K562 (cell line): Measurements from ENCODE around the gene YPEL5. TPM values are rescaled to one million over a fixed set of nuclear protein-coding genes. Genes with fewer than 3 reads are reported as not detected.
A peak's percentile ranks its signal among the peaks of the same experiment; 100 is the strongest.

Experiments
- ATAC-seq: fragments of 200-7000 bp; cut with Tn5 transposase; 3 replicates; pipeline ENCODE4 v1.9.1; 2020; ENCODE audit warnings: moderate library complexity
- BruUV-seq: library from RNA; stranded (reverse); fragments of 400-500 nt; replicated peaks from 2 replicates; lab custom pipeline; 2021; lab: Mats Ljungman, UMichigan
- CTCF ChIA-PET: fragments of 300-600 bp; formaldehyde crosslinking; extraction: SDS; loops from one replicate; lab custom pipeline; 2021; ENCODE audit warnings: low intra/inter-chr PET ratio; lab: Yijun Ruan, JAX
- POLR2A ChIA-PET: fragments of 300-600, 350-650 bp; sonication (Branson Sonifier 250); formaldehyde crosslinking; extraction: SDS; loops from one replicate; lab custom pipeline; 2021; ENCODE audit warnings: antibody characterized with exemption, inconsistent platforms; lab: Yijun Ruan, JAX
- DNase-seq, 4 experiments: peaks; one replicate each; pipeline versions ENCODE4 v3.0.0 to v3.0.0-alpha.2; 2011 to 2018; ENCODE audit warnings: low spot score in 3 of 4, mixed read lengths in 3 of 4; ENCODE audit errors: extremely low read depth in 1 of 4
- FAIRE-seq: peaks from 2 replicates; lab custom pipeline; 2011; peaks lifted over from hg19 to GRCh38; lab: Jason Lieb, UNC
- H2AFZ ChIP-seq: 2 replicates; pipeline ENCODE4 v1.6.0; 2011; ENCODE audit warnings: low read depth, low read length, control low read depth, inconsistent platforms
- H3K27ac ChIP-seq: fragments of 200-600 bp; 3 replicates; pipeline ENCODE4 v1.8.0; 2011; ENCODE audit warnings: low read depth, mild to moderate bottlenecking, control low read depth, inconsistent platforms, low read length, moderate library complexity, mixed read lengths; ENCODE audit errors: extremely low read depth
- H3K27me3 ChIP-seq, 2 experiments: fragments of 300-600 bp in 1 of 2; 2 replicates in 1 of 2; 3 replicates in 1 of 2; pipeline versions ENCODE4 v1.6.0 to v1.8.0; 2011; ENCODE audit warnings: inconsistent platforms in 2 of 2, low read length in 2 of 2, mild to moderate bottlenecking in 1 of 2, mixed read lengths in 1 of 2, moderate library complexity in 1 of 2; ENCODE audit not compliant: control insufficient read depth in 2 of 2, insufficient read depth in 2 of 2
- H3K36me3 ChIP-seq: fragments of 300-600 bp; 3 replicates; pipeline ENCODE4 v1.8.0; 2011; ENCODE audit warnings: mild to moderate bottlenecking, low read length, inconsistent platforms; ENCODE audit not compliant: control insufficient read depth, insufficient read depth
- H3K4me1 ChIP-seq, 2 experiments: fragments of 200-600 bp in 1 of 2; replicated peaks in 1 of 2; 2 replicates in 1 of 2; 3 replicates in 1 of 2; pipeline versions ENCODE4 v1.5.1 to v1.8.0; 2011; ENCODE audit warnings: inconsistent platforms in 2 of 2, low read length in 2 of 2, mild to moderate bottlenecking in 1 of 2, mixed read lengths in 1 of 2, moderate library complexity in 1 of 2; ENCODE audit not compliant: control insufficient read depth in 2 of 2, insufficient read depth in 2 of 2
- H3K4me2 ChIP-seq: 2 replicates; pipeline ENCODE4 v1.6.1; 2011; ENCODE audit warnings: low read length, control low read depth, inconsistent platforms, mixed read lengths; ENCODE audit not compliant: insufficient read depth
- H3K4me3 ChIP-seq: fragments of 200-600 bp; sonication (generic), shearing (Covaris generic); 2 replicates; pipeline ENCODE4 v1.5.1; 2016; ENCODE audit warnings: control low read depth, inconsistent platforms
- H3K79me2 ChIP-seq: fragments of 200-600 bp; 3 replicates; pipeline ENCODE4 v1.8.0; 2011; ENCODE audit warnings: low read length, inconsistent platforms; ENCODE audit not compliant: control insufficient read depth, insufficient read depth
- H3K9ac ChIP-seq, 2 experiments: 2 replicates each; pipeline versions ENCODE4 v1.6.0 to v1.6.1; 2011; ENCODE audit warnings: low read depth in 2 of 2, low read length in 2 of 2, control low read depth in 1 of 2, inconsistent platforms in 1 of 2, mild to moderate bottlenecking in 1 of 2, mixed read lengths in 1 of 2; ENCODE audit not compliant: insufficient read depth in 1 of 2
- H3K9me1 ChIP-seq: one replicate; pipeline ENCODE4 v1.6.0; 2011; ENCODE audit warnings: inconsistent platforms, mild to moderate bottlenecking, low read length, moderate library complexity; ENCODE audit not compliant: control insufficient read depth, insufficient read depth
- H3K9me3 ChIP-seq: replicated peaks from 2 replicates; pipeline ENCODE4 v1.5.1; 2011; ENCODE audit warnings: low read depth, low read length, inconsistent platforms; ENCODE audit not compliant: control insufficient read depth, insufficient read depth
- H4K20me1 ChIP-seq: replicated peaks from 2 replicates; pipeline ENCODE4 v1.6.1; 2011; ENCODE audit warnings: low read length, inconsistent platforms, mixed read lengths; ENCODE audit not compliant: control insufficient read depth, insufficient read depth
- MEIS2 ChIP-seq: fragments of 450-650 bp; IDR thresholded peaks from 2 replicates; pipeline ENCODE4 v1.6.1; 2014; ENCODE audit warnings: mild to moderate bottlenecking; ENCODE audit not compliant: partially characterized antibody
- ZNF785 ChIP-seq: fragments of 250-450 bp; sonication (Bioruptor Pico); IDR thresholded peaks from 2 replicates; pipeline ENCODE4 v1.4.0; 2020; ENCODE audit warnings: mild to moderate bottlenecking
- WGBS: fragments of 100-300 bp; shearing (Covaris generic); methylation state at CpG from one replicate; pipeline ENCODE4 v1.1.6; 2016; ENCODE audit warnings: low coverage, mixed read lengths; ENCODE audit not compliant: insufficient coverage; ENCODE audit errors: missing lambda C conversion rate; 5-methylcytosine and 5-hydroxymethylcytosine counted together
- in situ Hi-C: fragments of 300-500 bp; cut with MboI; formaldehyde crosslinking; loops from 4 replicates; pipeline ENCODE4 v1.15.0; 2018; ENCODE audit warnings: inconsistent platforms, mixed read lengths
- intact Hi-C: fragments of 100-400 bp; cut with micrococcal nuclease; formaldehyde crosslinking; loops from 2 replicates; pipeline ENCODE4 v1.14.2; 2022
- polyA plus RNA-seq, 8 experiments: library from polyadenylated mRNA; depleted of rRNA in 4 of 8; stranded (reverse) in 5 of 8; unstranded in 3 of 8; fragments of >200 nt; fragmentation: Nextera tagmentation in 2 of 8; fragmentation: Illumina TruSeq in 1 of 8; extraction: Ambion mirVana in 2 of 8; extraction: Trizol in 1 of 8; gene quantifications; 2 replicates each; pipeline versions ENCODE4 v1.2.1 to v1.2.3, GENCODE V29; 2011 to 2014; ENCODE audit warnings: inconsistent platforms in 1 of 8, missing spikeins in 1 of 8
- total RNA-seq, 7 experiments: library from RNA; depleted of rRNA in 6 of 7; stranded (reverse); fragments of >200 nt in 6 of 7; fragmentation: Illumina TruSeq in 2 of 7; extraction: Trizol in 2 of 7; gene quantifications; 2 replicates each; pipeline versions ENCODE4 v1.2.1 to v1.2.3, GENCODE V29; 2011 to 2021; ENCODE audit warnings: low replicate concordance in 1 of 7
- TF ChIP-seq, protein P1 (sequence below), 2 experiments: fragments of 450-650 bp in 1 of 2; sonication (generic) in 1 of 2; formaldehyde crosslinking in 1 of 2; IDR thresholded peaks; 2 replicates each; pipeline versions ENCODE4 v1.7.1 to v1.9.0; 2016 to 2022; ENCODE audit warnings: inconsistent platforms in 1 of 2, mild to moderate bottlenecking in 1 of 2, missing genetic modification reagents in 1 of 2

Gene YPEL5
- total and polyA plus RNA-seq, 9 of the 15 experiments (the other 6 are each of a cell fraction or from before 2014, with no cell fraction given) = 5.4 to 34.4 (median 12.3) TPM

- 10% methylated on average over 8 of the region's 8 CpGs for WGBS
- TF ChIP-seq, protein P1, sequence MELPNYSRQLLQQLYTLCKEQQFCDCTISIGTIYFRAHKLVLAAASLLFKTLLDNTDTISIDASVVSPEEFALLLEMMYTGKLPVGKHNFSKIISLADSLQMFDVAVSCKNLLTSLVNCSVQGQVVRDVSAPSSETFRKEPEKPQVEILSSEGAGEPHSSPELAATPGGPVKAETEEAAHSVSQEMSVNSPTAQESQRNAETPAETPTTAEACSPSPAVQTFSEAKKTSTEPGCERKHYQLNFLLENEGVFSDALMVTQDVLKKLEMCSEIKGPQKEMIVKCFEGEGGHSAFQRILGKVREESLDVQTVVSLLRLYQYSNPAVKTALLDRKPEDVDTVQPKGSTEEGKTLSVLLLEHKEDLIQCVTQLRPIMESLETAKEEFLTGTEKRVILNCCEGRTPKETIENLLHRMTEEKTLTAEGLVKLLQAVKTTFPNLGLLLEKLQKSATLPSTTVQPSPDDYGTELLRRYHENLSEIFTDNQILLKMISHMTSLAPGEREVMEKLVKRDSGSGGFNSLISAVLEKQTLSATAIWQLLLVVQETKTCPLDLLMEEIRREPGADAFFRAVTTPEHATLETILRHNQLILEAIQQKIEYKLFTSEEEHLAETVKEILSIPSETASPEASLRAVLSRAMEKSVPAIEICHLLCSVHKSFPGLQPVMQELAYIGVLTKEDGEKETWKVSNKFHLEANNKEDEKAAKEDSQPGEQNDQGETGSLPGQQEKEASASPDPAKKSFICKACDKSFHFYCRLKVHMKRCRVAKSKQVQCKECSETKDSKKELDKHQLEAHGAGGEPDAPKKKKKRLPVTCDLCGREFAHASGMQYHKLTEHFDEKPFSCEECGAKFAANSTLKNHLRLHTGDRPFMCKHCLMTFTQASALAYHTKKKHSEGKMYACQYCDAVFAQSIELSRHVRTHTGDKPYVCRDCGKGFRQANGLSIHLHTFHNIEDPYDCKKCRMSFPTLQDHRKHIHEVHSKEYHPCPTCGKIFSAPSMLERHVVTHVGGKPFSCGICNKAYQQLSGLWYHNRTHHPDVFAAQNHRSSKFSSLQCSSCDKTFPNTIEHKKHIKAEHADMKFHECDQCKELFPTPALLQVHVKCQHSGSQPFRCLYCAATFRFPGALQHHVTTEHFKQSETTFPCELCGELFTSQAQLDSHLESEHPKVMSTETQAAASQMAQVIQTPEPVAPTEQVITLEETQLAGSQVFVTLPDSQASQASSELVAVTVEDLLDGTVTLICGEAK (IDR thresholded peaks at IDR 0.05) = peak; percentile 54; the same call in 1 of the 2 replicates
- TF ChIP-seq, protein P1 (CRISPR knock-in tag; IDR thresholded peaks at IDR 0.05) = no peak
- no peak for TF ChIP-seq MEIS2
- TF ChIP-seq ZNF785 = no peak
- CTCF ChIA-PET = no interaction called here
- POLR2A ChIA-PET = interaction anchor here (0.9 to 1.4 kb wide), 6 partner anchors 10 to 516 kb away, joined by 3 to 11 read pairs (median 4); no protein-coding TSS in a partner anchor
- no peaks in the 10 kb centered on the region for H4K20me1 ChIP-seq
- intact Hi-C loops = loop anchor here (5.0 kb wide), 1 partner anchor 146 kb away; no protein-coding TSS in a partner anchor
- 0 out of 5 replicates have a peak, but pooled peaks cover 0 to 2% of the 10 kb centered on the region in 2 experiments for H3K27me3 ChIP-seq
- no peak for FAIRE-seq
- no peaks in the 10 kb centered on the region for H3K9me1 ChIP-seq
- ATAC-seq = no peak
- no peaks in the 10 kb centered on the region for H3K36me3 ChIP-seq
- H3K4me2 ChIP-seq = peak overlapping the region; percentile 83
- no peaks in the 10 kb centered on the region for H3K9me3 ChIP-seq
- H3K27ac ChIP-seq = no peak overlapping the region
- peak overlapping the region; percentile 36 to 56; a peak in 3 of 4 replicates for H3K9ac ChIP-seq
- no peaks in the 10 kb centered on the region for H3K79me2 ChIP-seq
- H2AFZ ChIP-seq = peak overlapping the region; percentile 69
- no peak for DNase-seq
- no TSS peak for BruUV-seq
- peaks cover 5 to 30% of the 10 kb centered on the region in 2 experiments for H3K4me1 ChIP-seq
- in situ Hi-C loops = no loop called here
- peak overlapping the region; percentile 86 for H3K4me3 ChIP-seq
Observed at GRCh38 chr2:30145826-30146336, 926 bp upstream of the YPEL5 start.
